Superior temporal gyrus (tissue), 1 donor: ENCODE results near the gene DACH2.

Source experiments
- DNase-seq: peaks from one replicate; pipeline ENCODE4 v3.0.0-alpha.2; 2016; ENCODE audit errors: extremely low spot score

The DACH2 gene

GRCh38 chrX:86806786-86807185 is 658.5 kb downstream of the DACH2 start:
- DNase-seq, result no peak

- DNase-seq, result no peak
Measured at GRCh38 chrX:86809651-86810050, 661.4 kb downstream of the DACH2 start.

GRCh38 chrX:86829786-86830185 is 681.5 kb downstream of the DACH2 start:
- DNase-seq, result no peak

- DNase-seq, result no peak
Measured at GRCh38 chrX:86830685-86831084, 682.4 kb downstream of the DACH2 start.

GRCh38 chrX:86845101-86845500 is 696.9 kb downstream of the DACH2 start:
- no peak for DNase-seq
